AG09309 (cell line): ENCODE data around the gene CHRNE.
A peak's percentile ranks its signal among the peaks of the same experiment; 100 is the strongest.
"Not testable (repeated sequence)": the region's sequence is repeated elsewhere in the genome, so short reads cannot be mapped to it uniquely, and the experiment has no call there.

Experiments
- DNase-seq: peaks from one replicate; pipeline ENCODE4 v3.0.0-alpha.2; 2010; ENCODE audit warnings: low read depth
- H3K4me3 ChIP-seq: 2 replicates; pipeline ENCODE4 v1.5.1; 2011; ENCODE audit warnings: mild to moderate bottlenecking, low read depth, low read length, moderate library complexity; ENCODE audit not compliant: control insufficient read depth
- TF ChIP-seq, protein P1 (sequence below): IDR thresholded peaks from 2 replicates; pipeline ENCODE4 v1.5.1; 2011; ENCODE audit warnings: mild to moderate bottlenecking, low read depth, low read length, inconsistent platforms; ENCODE audit not compliant: insufficient read depth, control insufficient read depth; ENCODE audit errors: missing control alignments

Gene CHRNE

DNA sequence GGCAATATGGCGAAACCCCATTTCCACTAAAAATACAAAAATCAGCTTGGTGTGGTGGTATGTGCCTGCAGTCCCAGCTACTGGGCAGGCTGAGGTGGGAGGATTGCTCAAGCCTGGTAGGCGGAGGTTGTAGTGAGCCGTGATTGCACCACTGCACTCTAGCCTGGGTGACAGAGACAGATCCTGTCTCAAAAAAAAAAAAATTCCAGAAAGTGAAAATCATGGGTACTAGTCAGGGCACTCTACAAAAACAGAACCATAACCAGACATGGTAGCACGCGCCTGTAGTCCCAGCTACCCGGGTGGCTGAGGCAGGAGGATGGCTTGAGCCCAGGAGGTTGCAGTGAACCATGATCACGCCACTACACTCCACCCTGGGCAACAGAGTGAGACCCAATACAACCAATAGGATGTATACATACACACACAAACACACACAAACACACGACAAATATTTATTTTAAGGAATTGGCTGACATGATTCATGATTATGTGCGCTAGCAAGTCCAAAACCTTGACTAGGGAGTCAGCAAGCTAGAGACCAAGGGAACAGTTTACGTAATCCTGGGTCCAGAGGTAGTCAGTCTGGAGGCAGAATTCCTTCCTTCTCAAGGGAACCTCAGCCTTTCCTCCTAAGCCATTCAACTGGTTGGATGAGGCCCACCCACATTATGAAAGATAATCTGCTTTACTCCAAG, 17.6 kb upstream of the CHRNE start:
- TF ChIP-seq, protein P1, sequence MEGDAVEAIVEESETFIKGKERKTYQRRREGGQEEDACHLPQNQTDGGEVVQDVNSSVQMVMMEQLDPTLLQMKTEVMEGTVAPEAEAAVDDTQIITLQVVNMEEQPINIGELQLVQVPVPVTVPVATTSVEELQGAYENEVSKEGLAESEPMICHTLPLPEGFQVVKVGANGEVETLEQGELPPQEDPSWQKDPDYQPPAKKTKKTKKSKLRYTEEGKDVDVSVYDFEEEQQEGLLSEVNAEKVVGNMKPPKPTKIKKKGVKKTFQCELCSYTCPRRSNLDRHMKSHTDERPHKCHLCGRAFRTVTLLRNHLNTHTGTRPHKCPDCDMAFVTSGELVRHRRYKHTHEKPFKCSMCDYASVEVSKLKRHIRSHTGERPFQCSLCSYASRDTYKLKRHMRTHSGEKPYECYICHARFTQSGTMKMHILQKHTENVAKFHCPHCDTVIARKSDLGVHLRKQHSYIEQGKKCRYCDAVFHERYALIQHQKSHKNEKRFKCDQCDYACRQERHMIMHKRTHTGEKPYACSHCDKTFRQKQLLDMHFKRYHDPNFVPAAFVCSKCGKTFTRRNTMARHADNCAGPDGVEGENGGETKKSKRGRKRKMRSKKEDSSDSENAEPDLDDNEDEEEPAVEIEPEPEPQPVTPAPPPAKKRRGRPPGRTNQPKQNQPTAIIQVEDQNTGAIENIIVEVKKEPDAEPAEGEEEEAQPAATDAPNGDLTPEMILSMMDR: no peak
- no peak for DNase-seq
- no peak overlapping the region for H3K4me3 ChIP-seq

GRCh38 chr17:4919511-4920047, 16.7 kb upstream of the CHRNE start:
- H3K4me3 ChIP-seq: no peak overlapping the region
- TF ChIP-seq, protein P1: no peak
- DNase-seq: no peak

- DNase-seq, H3K4me3 ChIP-seq: not testable (repeated sequence)
These were observed 11.7 kb upstream of the CHRNE start for GRCh38 chr17:4914551-4914950.

- no peak for DNase-seq
- TF ChIP-seq, protein P1: no peak
- H3K4me3 ChIP-seq: no peak overlapping the region
These were observed 11.1 kb upstream of the CHRNE start for GRCh38 chr17:4913994-4914393.

- peak; percentile 85 for DNase-seq
- H3K4me3 ChIP-seq: no peak overlapping the region
- TF ChIP-seq, protein P1: peak; percentile 87
These were observed 6.0 kb upstream of the CHRNE start for GRCh38 chr17:4908711-4909496.

DNA sequence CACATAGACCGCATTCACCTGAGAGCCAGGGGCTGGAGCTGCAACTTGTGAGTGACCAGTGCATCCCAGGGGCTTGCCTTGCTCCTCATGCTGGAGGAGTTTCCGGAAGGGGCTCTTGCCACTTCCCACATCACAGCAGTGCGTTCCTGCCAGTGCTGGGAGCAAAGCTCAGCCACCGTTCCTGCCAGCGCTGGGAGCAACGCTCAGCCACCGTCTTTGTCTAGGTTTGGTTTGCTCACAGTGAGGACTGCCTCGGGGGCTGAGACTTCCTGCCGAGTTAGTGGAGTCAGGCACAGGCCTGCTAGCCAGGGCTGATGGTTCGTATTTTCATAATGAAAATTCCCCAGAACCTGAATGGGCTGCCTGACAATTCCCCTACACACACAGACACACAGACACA, 5.4 kb upstream of the CHRNE start:
- no peak for DNase-seq
- TF ChIP-seq, protein P1: no peak
- no peak overlapping the region for H3K4me3 ChIP-seq

- not testable (repeated sequence) for DNase-seq, H3K4me3 ChIP-seq
These were observed 3.7 kb upstream of the CHRNE start for GRCh38 chr17:4906642-4907041.
